Heart left ventricle (tissue), 13 donors: ENCODE measurements around the gene C2orf80.

Experiments
- CTCF ChIP-seq, 12 donors: fragments of 200-600 bp; sonication (generic) in 4 of 12; IDR thresholded peaks; one replicate each; pipeline versions ENCODE4 v1.5.0 to v1.8.0; 2018 to 2022; ENCODE audit warnings: antibody characterized with exemption in 12 of 12, mild to moderate bottlenecking in 5 of 12
- POLR2A ChIP-seq, 2 donors: fragments of 450-650 bp; IDR thresholded peaks; one replicate each; pipeline ENCODE4 v1.6.1; 2017; ENCODE audit warnings: antibody characterized with exemption in 2 of 2, mild to moderate bottlenecking in 2 of 2, moderate library complexity in 2 of 2
- donor health status: ischemic (EF 13 %, LVEDD 7.1; RV severe dilation, severe dysfunction).
- donor health status: DM: no; HTN: yes; CAD: no.
- donor health status: DM: no; HTN: no; CAD: no.
- donor health status: ischemic (EF 25% LVEDD 6.9; RV normal size, moderate dysfunction).
- donor health status: ischemic (EF 25% LVEDD 5.7; RV mildly dilated, moderate dysfunction).
- donor health status: ischemic (EF 35%, LVEDD 5.7; RV mildly dilated, moderate dysfunction).
- donor health status: nonischemic (EF 11% LVEDD 7.7; RV severe dilation, severe dysfunction).
- donor health status: DM: yes; HTN: yes; CAD: no.
- donor health status: PGD.
- donor health status: ischemic (EF 29% LVEDD 5.4; RV normal size, mild dysfunction).
- donor health status: nonischemic (EF 23%, LVEDD 6.1; RV moderate dilation, normal function).

- no peak for TF ChIP-seq CTCF (IDR thresholded peaks at IDR 0.05)
- TF ChIP-seq POLR2A (IDR thresholded peaks at IDR 0.05) = no peak
Measured at GRCh38 chr2:208195531-208195930, 5.7 kb upstream of the C2orf80 start.
